ENCODE results near the gene CNOT1. TPM values are rescaled to one million over a fixed set of nuclear protein-coding genes. Genes with fewer than 3 reads are reported as not detected.

CNOT1 gene
- total and polyA plus RNA-seq, 2 donors = 74.6 to 132 TPM

GRCh38 chr16:58591083-58591482 lies 38.5 kb downstream of the CNOT1 start:
- Histone ChIP-seq H3K9me3 (ENCODE audit: control insufficient read depth in 2 of 2, insufficient read depth in 1 of 2, low read length in 1 of 2) (no peaks in the 10 kb centered on the region), H3K27me3 (ENCODE audit: control insufficient read depth in 2 of 2, insufficient read depth in 1 of 2, low read length in 1 of 2) (no peaks in the 10 kb centered on the region), H3K4me3 (ENCODE audit: low read length in 2 of 2) (no peak overlapping the region), H3K4me1 (ENCODE audit: control insufficient read depth in 2 of 2, insufficient read depth in 2 of 2, low read length in 2 of 2) (no peaks in the 10 kb centered on the region), H3K36me3 (ENCODE audit: control insufficient read depth in 2 of 2, insufficient read depth in 2 of 2, low read length in 1 of 2) (peaks cover 55 to 83% of the 10 kb centered on the region in 2 donors), H3K27ac (ENCODE audit: low read depth in 1 of 2, low read length in 1 of 2) (no peak overlapping the region)
- no peak for DNase-seq (ENCODE audit: low read depth in 6 of 9, low spot score in 9 of 9)
- WGBS = 89% methylated on average over 4 of the region's 4 CpGs

- WGBS = 93% methylated on average over 10 of the region's 10 CpGs
- no peak for DNase-seq (ENCODE audit: low read depth in 6 of 9, low spot score in 9 of 9)
- H3K27ac ChIP-seq (ENCODE audit: low read depth in 1 of 2, low read length in 1 of 2) = no peak overlapping the region
These were observed 40.2 kb downstream of the CNOT1 start for GRCh38 chr16:58589326-58589905.

GRCh38 chr16:58588406-58588805 lies 41.2 kb downstream of the CNOT1 start:
- no peak overlapping the region for H3K4me3 ChIP-seq (ENCODE audit: low read length in 2 of 2)
- H3K27me3 ChIP-seq (ENCODE audit: control insufficient read depth in 2 of 2, insufficient read depth in 1 of 2, low read length in 1 of 2) = no peaks in the 10 kb centered on the region
- WGBS = 99% methylated on average over 3 of the region's 3 CpGs
- H3K36me3 ChIP-seq (ENCODE audit: control insufficient read depth in 2 of 2, insufficient read depth in 2 of 2, low read length in 1 of 2) = peaks cover 55 to 82% of the 10 kb centered on the region in 2 donors
- DNase-seq (ENCODE audit: low read depth in 6 of 9, low spot score in 9 of 9) = no peak
- H3K9me3 ChIP-seq (ENCODE audit: control insufficient read depth in 2 of 2, insufficient read depth in 1 of 2, low read length in 1 of 2) = no peaks in the 10 kb centered on the region
- no peaks in the 10 kb centered on the region for H3K4me1 ChIP-seq (ENCODE audit: control insufficient read depth in 2 of 2, insufficient read depth in 2 of 2, low read length in 2 of 2)
- no peak overlapping the region for H3K27ac ChIP-seq (ENCODE audit: low read depth in 1 of 2, low read length in 1 of 2)

More at GRCh38 chr16:58589326-58589905, 40.2 kb downstream of the CNOT1 start:
- H3K9me3 ChIP-seq (ENCODE audit: control insufficient read depth in 2 of 2, insufficient read depth in 1 of 2, low read length in 1 of 2) = no peaks in the 10 kb centered on the region
- H3K4me3 ChIP-seq (ENCODE audit: low read length in 2 of 2) = no peak overlapping the region
- no peaks in the 10 kb centered on the region for H3K27me3 ChIP-seq (ENCODE audit: control insufficient read depth in 2 of 2, insufficient read depth in 1 of 2, low read length in 1 of 2)
- peaks cover 58 to 84% of the 10 kb centered on the region in 2 donors for H3K36me3 ChIP-seq (ENCODE audit: control insufficient read depth in 2 of 2, insufficient read depth in 2 of 2, low read length in 1 of 2)
- no peaks in the 10 kb centered on the region for H3K4me1 ChIP-seq (ENCODE audit: control insufficient read depth in 2 of 2, insufficient read depth in 2 of 2, low read length in 2 of 2)

- H3K4me1 ChIP-seq (ENCODE audit: control insufficient read depth in 2 of 2, insufficient read depth in 2 of 2, low read length in 2 of 2) = no peaks in the 10 kb centered on the region
- H3K27ac ChIP-seq (ENCODE audit: low read depth in 1 of 2, low read length in 1 of 2) = no peak overlapping the region
- no peaks in the 10 kb centered on the region for H3K9me3 ChIP-seq (ENCODE audit: control insufficient read depth in 2 of 2, insufficient read depth in 1 of 2, low read length in 1 of 2)
- H3K4me3 ChIP-seq (ENCODE audit: low read length in 2 of 2) = no peak overlapping the region
- 98% methylated on average over 7 of the region's 7 CpGs for WGBS
- no peaks in the 10 kb centered on the region for H3K27me3 ChIP-seq (ENCODE audit: control insufficient read depth in 2 of 2, insufficient read depth in 1 of 2, low read length in 1 of 2)
- H3K36me3 ChIP-seq (ENCODE audit: control insufficient read depth in 2 of 2, insufficient read depth in 2 of 2, low read length in 1 of 2) = peaks cover 60 to 78% of the 10 kb centered on the region in 2 donors
- no peak for DNase-seq (ENCODE audit: low read depth in 6 of 9, low spot score in 9 of 9)
These were observed 43.1 kb downstream of the CNOT1 start for GRCh38 chr16:58586340-58587030.

GRCh38 chr16:58584831-58585505 lies 44.7 kb downstream of the CNOT1 start:
- no peaks in the 10 kb centered on the region for H3K27me3 ChIP-seq (ENCODE audit: control insufficient read depth in 2 of 2, insufficient read depth in 1 of 2, low read length in 1 of 2)
- no peaks in the 10 kb centered on the region for H3K9me3 ChIP-seq (ENCODE audit: control insufficient read depth in 2 of 2, insufficient read depth in 1 of 2, low read length in 1 of 2)
- 97% methylated on average over 8 of the region's 8 CpGs for WGBS
- no peak for DNase-seq (ENCODE audit: low read depth in 6 of 9, low spot score in 9 of 9)
- H3K36me3 ChIP-seq (ENCODE audit: control insufficient read depth in 2 of 2, insufficient read depth in 2 of 2, low read length in 1 of 2) = peaks cover 56 to 83% of the 10 kb centered on the region in 2 donors
- H3K27ac ChIP-seq (ENCODE audit: low read depth in 1 of 2, low read length in 1 of 2) = peak overlapping the region in 1 of 2 donors; percentile 31
- H3K4me1 ChIP-seq (ENCODE audit: control insufficient read depth in 2 of 2, insufficient read depth in 2 of 2, low read length in 2 of 2) = no peaks in the 10 kb centered on the region
- no peak overlapping the region for H3K4me3 ChIP-seq (ENCODE audit: low read length in 2 of 2)

- Histone ChIP-seq H3K27ac (ENCODE audit: low read depth in 1 of 2, low read length in 1 of 2) (no peak overlapping the region), H3K4me3 (ENCODE audit: low read length in 2 of 2) (no peak overlapping the region)
These were observed 46.5 kb downstream of the CNOT1 start for GRCh38 chr16:58582971-58583765.

GRCh38 chr16:58582133-58582532 lies 47.5 kb downstream of the CNOT1 start:
- WGBS = 99% methylated on average over 6 of the region's 6 CpGs
- Histone ChIP-seq H3K4me3 (ENCODE audit: low read length in 2 of 2) (no peak overlapping the region), H3K36me3 (ENCODE audit: control insufficient read depth in 2 of 2, insufficient read depth in 2 of 2, low read length in 1 of 2) (peaks cover 56 to 82% of the 10 kb centered on the region in 2 donors), H3K4me1 (ENCODE audit: control insufficient read depth in 2 of 2, insufficient read depth in 2 of 2, low read length in 2 of 2) (no peaks in the 10 kb centered on the region), H3K9me3 (ENCODE audit: control insufficient read depth in 2 of 2, insufficient read depth in 1 of 2, low read length in 1 of 2) (no peaks in the 10 kb centered on the region), H3K27me3 (ENCODE audit: control insufficient read depth in 2 of 2, insufficient read depth in 1 of 2, low read length in 1 of 2) (no peaks in the 10 kb centered on the region), H3K27ac (ENCODE audit: low read depth in 1 of 2, low read length in 1 of 2) (no peak overlapping the region)
- DNase-seq (ENCODE audit: low read depth in 6 of 9, low spot score in 9 of 9) = no peak

More at GRCh38 chr16:58582971-58583765, 46.5 kb downstream of the CNOT1 start:
- DNase-seq (ENCODE audit: low read depth in 6 of 9, low spot score in 9 of 9) = no peak
- Histone ChIP-seq H3K9me3 (ENCODE audit: control insufficient read depth in 2 of 2, insufficient read depth in 1 of 2, low read length in 1 of 2) (no peaks in the 10 kb centered on the region), H3K4me1 (ENCODE audit: control insufficient read depth in 2 of 2, insufficient read depth in 2 of 2, low read length in 2 of 2) (no peaks in the 10 kb centered on the region), H3K27me3 (ENCODE audit: control insufficient read depth in 2 of 2, insufficient read depth in 1 of 2, low read length in 1 of 2) (no peaks in the 10 kb centered on the region), H3K36me3 (ENCODE audit: control insufficient read depth in 2 of 2, insufficient read depth in 2 of 2, low read length in 1 of 2) (peaks cover 54 to 81% of the 10 kb centered on the region in 2 donors)
- WGBS = 98% methylated on average over 8 of the region's 8 CpGs

- H3K4me1 ChIP-seq (ENCODE audit: control insufficient read depth in 2 of 2, insufficient read depth in 2 of 2, low read length in 2 of 2) = no peaks in the 10 kb centered on the region
- WGBS = 91% methylated on average over 8 of the region's 8 CpGs
- no peak for DNase-seq (ENCODE audit: low read depth in 6 of 9, low spot score in 9 of 9)
- no peaks in the 10 kb centered on the region for H3K9me3 ChIP-seq (ENCODE audit: control insufficient read depth in 2 of 2, insufficient read depth in 1 of 2, low read length in 1 of 2)
- no peak overlapping the region for H3K27ac ChIP-seq (ENCODE audit: low read depth in 1 of 2, low read length in 1 of 2)
- no peaks in the 10 kb centered on the region for H3K27me3 ChIP-seq (ENCODE audit: control insufficient read depth in 2 of 2, insufficient read depth in 1 of 2, low read length in 1 of 2)
- H3K36me3 ChIP-seq (ENCODE audit: control insufficient read depth in 2 of 2, insufficient read depth in 2 of 2, low read length in 1 of 2) = peaks cover 49 to 82% of the 10 kb centered on the region in 2 donors
- H3K4me3 ChIP-seq (ENCODE audit: low read length in 2 of 2) = no peak overlapping the region
These were observed 50.0 kb downstream of the CNOT1 start for GRCh38 chr16:58579587-58579986.
